HG02970 (cell line): Measurements from ENCODE around the gene MARK2.
"Not testable (repeated sequence)": the region's sequence is repeated elsewhere in the genome, so short reads cannot be mapped to it uniquely, and the experiment has no call there.

ENCODE experiments used
- ATAC-seq: cut with Tn5 transposase; IDR thresholded peaks from one replicate; pipeline ENCODE4 v1.9.1; 2021; ENCODE audit warnings: mild to moderate bottlenecking, moderate library complexity, moderate number of reproducible peaks; ENCODE audit not compliant: unreplicated experiment, low FRiP score

The MARK2 gene

GRCh38 chr11:63850920-63851319 lies 12.0 kb downstream of the MARK2 start:
- no peak for ATAC-seq

- ATAC-seq, result no peak
These were observed 12.5 kb downstream of the MARK2 start for GRCh38 chr11:63851364-63851763.

GRCh38 chr11:63853476-63853875 lies 14.6 kb downstream of the MARK2 start:
- ATAC-seq, result no peak

GRCh38 chr11:63854696-63855095 lies 15.8 kb downstream of the MARK2 start:
- ATAC-seq, result no peak

GRCh38 chr11:63855975-63856374 lies 17.1 kb downstream of the MARK2 start:
- ATAC-seq, result no peak

GRCh38 chr11:63858628-63859550 lies 20.0 kb downstream of the MARK2 start:
- no peak for ATAC-seq

- ATAC-seq, result no peak
These were observed 24.0 kb downstream of the MARK2 start for GRCh38 chr11:63862923-63863322.

GRCh38 chr11:63863620-63864019 lies 24.7 kb downstream of the MARK2 start:
- ATAC-seq, result not testable (repeated sequence)

GRCh38 chr11:63866211-63866610 lies 27.3 kb downstream of the MARK2 start:
- no peak for ATAC-seq

GRCh38 chr11:63867511-63867910 lies 28.6 kb downstream of the MARK2 start:
- no peak for ATAC-seq

- no peak for ATAC-seq
These were observed 29.6 kb downstream of the MARK2 start for GRCh38 chr11:63868399-63869064.

GRCh38 chr11:63869171-63869591 lies 30.3 kb downstream of the MARK2 start:
- no peak for ATAC-seq

- ATAC-seq, result no peak
These were observed 30.8 kb downstream of the MARK2 start for GRCh38 chr11:63869683-63870082.

GRCh38 chr11:63870351-63871140 lies 31.6 kb downstream of the MARK2 start:
- no peak for ATAC-seq

- peak; percentile 76 for ATAC-seq
These were observed 33.3 kb downstream of the MARK2 start for GRCh38 chr11:63871962-63872799.

- ATAC-seq, result no peak
These were observed 33.9 kb downstream of the MARK2 start for GRCh38 chr11:63872800-63873197.

- no peak for ATAC-seq
These were observed 34.4 kb downstream of the MARK2 start for GRCh38 chr11:63873311-63873710.

- ATAC-seq, result no peak
These were observed 35.6 kb downstream of the MARK2 start for GRCh38 chr11:63874511-63874910.

GRCh38 chr11:63875506-63876065 lies 36.7 kb downstream of the MARK2 start:
- ATAC-seq, result no peak

- no peak for ATAC-seq
These were observed 37.7 kb downstream of the MARK2 start for GRCh38 chr11:63876616-63877015.
